GM10248 (cell line): ENCODE measurements around the gene ATP2B1.

Experiments
- CTCF ChIA-PET: fragments of 300-600 bp; sonication (Branson Sonifier 250); formaldehyde crosslinking; extraction: SDS; loops from one replicate; lab custom pipeline; 2021; ENCODE audit warnings: antibody characterized with exemption; lab: Yijun Ruan, JAX
- POLR2A ChIA-PET: fragments of 350-650 bp; sonication (Branson Sonifier 250); formaldehyde crosslinking; extraction: SDS; loops from one replicate; lab custom pipeline; 2020; ENCODE audit warnings: antibody characterized with exemption; lab: Yijun Ruan, JAX
- DNase-seq: peaks from one replicate; pipeline ENCODE4 v3.0.0; 2012; ENCODE audit errors: extremely low spot score
- TF ChIP-seq, protein P1 (sequence below): IDR thresholded peaks from 2 replicates; pipeline ENCODE4 v1.5.1; 2012; ENCODE audit warnings: mild to moderate bottlenecking, low read depth; ENCODE audit errors: extremely low read depth, missing control alignments, control extremely low read depth

Gene ATP2B1

DNA sequence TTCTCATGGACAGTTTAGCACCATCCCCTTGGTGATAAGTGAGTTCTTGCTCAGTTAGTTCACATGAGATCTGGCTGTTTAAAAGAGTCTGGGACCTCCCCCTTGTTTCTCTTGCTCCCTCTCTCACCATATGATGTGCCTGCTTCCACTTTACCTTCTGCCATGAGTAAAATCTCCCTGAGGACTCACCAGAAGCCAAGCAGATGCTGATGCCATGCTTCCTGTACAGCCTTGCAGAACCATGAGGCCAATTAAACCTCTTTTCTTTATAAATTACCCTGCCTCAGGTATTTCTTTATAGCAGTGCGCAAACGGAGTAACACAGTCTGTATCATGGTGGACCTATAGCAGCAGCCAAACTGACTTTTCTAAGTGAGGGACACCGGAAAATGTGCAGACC is 58.8 kb downstream of the ATP2B1 start:
- no peak for DNase-seq
- CTCF ChIA-PET: interaction anchor here (1.0 to 2.0 kb wide), 2 partner anchors 11 to 17 kb away, joined by 3 to 5 read pairs; no protein-coding TSS in a partner anchor
- POLR2A ChIA-PET: no interaction called here
- TF ChIP-seq, protein P1, sequence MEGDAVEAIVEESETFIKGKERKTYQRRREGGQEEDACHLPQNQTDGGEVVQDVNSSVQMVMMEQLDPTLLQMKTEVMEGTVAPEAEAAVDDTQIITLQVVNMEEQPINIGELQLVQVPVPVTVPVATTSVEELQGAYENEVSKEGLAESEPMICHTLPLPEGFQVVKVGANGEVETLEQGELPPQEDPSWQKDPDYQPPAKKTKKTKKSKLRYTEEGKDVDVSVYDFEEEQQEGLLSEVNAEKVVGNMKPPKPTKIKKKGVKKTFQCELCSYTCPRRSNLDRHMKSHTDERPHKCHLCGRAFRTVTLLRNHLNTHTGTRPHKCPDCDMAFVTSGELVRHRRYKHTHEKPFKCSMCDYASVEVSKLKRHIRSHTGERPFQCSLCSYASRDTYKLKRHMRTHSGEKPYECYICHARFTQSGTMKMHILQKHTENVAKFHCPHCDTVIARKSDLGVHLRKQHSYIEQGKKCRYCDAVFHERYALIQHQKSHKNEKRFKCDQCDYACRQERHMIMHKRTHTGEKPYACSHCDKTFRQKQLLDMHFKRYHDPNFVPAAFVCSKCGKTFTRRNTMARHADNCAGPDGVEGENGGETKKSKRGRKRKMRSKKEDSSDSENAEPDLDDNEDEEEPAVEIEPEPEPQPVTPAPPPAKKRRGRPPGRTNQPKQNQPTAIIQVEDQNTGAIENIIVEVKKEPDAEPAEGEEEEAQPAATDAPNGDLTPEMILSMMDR: no peak

DNA sequence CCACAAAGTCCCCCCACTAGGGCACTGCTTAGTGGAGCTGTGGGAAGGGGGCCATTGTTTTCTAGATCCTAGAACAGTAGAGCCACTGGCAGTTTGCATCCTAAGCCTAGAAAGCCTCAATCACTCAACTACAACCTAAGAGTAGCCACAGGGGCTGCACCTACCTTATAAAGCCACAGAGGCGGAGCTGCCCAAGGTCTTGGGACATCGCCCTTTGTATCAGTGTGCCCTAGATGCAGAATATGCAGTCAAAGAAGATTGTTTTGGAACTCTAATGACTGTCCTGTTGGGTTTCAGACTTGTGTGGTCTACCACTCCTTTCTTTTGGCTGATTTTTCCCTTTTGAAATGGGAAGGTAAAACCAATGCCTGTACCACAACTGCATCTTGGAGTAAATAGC is 59.5 kb downstream of the ATP2B1 start:
- no peak for DNase-seq
- CTCF ChIA-PET: interaction anchor here (1.0 to 1.5 kb wide), 2 partner anchors 12 to 16 kb away, joined by 3 to 4 read pairs; no protein-coding TSS in a partner anchor
- TF ChIP-seq, protein P1: no peak
- POLR2A ChIA-PET: no interaction called here

DNA sequence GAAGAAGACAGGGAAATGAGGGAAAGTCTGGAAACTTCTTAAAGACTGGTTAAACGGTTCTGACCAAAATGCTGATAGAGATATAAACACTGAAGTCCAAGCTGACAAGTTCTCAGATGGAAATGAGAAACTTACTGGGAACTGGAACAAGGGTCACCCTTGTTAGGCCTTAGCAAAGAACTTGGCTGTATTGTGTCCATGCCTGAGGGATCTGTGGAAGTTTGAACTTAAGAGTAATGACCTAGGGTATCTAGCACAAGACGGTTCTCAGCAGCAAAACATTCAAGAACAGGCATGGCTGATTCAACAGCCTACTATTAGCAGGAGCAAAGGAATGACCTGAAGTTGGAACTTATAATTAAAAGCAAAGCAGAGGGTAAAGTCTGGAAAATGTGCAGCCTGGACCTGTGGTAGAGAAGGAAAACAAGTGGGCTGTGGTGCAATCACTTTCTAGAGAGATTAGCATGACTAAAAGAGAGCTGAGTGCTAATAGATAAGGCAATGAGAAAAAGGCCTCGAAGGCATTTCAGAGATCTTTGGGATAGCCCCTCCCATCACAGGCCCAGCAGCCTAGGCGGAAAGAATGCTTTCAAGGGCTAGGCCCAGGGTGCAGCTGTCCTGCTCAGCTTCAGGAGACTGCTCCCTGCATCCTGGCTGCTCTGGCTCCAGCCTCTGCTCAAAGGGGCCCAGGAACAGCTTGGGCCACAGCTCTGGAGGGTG is 60.3 kb downstream of the ATP2B1 start:
- DNase-seq: no peak
- POLR2A ChIA-PET: no interaction called here
- CTCF ChIA-PET: interaction anchor here (1.0 to 1.5 kb wide), 2 partner anchors 11 to 15 kb away, joined by 3 to 4 read pairs; no protein-coding TSS in a partner anchor
- TF ChIP-seq, protein P1: no peak

DNA sequence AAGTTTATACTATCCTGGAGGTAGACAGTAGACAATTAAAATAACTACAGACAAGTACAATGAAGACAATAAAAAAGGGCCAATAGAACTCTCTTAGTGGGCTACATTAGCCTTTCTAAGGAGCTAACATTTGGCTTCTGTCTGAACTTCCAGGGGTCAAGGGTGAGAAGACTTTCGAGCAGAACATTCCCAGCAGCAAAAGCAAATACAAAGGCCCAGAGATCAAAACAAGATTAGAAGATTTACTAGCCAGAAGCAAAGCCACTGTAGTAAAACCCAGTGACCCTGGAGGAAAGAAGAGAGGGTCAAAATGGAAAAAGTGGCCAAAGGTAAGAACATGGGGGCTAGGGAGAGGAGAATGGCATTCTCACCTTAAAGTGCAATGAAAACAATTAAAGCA is 63.2 kb downstream of the ATP2B1 start:
- no peak for DNase-seq
- TF ChIP-seq, protein P1: no peak
- ChIA-PET CTCF (no interaction called here), POLR2A (interaction anchor here (0.7 kb wide), 1 partner anchor 10 kb away, joined by 3 read pairs; no protein-coding TSS in a partner anchor)

DNA sequence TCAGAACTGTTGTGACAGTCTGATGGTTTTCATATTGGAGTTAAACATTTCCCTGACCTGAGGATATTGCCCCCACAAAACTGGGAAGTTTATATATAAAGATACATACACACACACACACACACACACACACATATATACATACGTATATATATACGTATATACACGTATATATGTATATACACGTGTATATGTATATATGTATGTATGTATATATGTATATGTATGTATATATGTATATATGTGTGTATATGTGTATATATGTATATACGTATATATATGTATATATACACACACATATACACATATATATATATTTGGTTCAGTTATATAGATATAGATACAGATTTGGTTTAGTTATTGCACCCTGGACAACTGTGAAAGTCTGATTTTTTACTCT is 65.7 kb downstream of the ATP2B1 start:
- TF ChIP-seq, protein P1: no peak
- ChIA-PET POLR2A (no interaction called here), CTCF (interaction anchor here (1.0 kb wide), 1 partner anchor 23 kb away, joined by 3 read pairs; no protein-coding TSS in a partner anchor)
- DNase-seq: no peak

DNA sequence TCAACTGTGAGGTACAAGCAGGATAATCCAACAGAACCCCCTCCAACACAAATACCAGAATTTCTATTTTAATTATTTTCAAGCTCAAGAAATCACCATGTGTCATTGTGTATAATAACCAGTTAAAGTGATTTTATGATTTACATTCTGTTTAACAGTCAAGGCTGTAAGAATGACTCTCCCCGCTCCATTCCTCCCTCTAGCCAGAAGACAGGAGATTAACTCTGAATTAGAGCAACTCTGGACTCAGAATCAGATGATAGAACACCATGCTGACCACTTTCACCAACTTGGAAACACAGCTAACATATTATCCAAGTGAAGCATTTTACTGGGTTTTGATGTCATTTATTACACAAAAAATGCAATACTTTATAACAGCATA is 71.9 kb downstream of the ATP2B1 start:
- TF ChIP-seq, protein P1: no peak
- no peak for DNase-seq
- ChIA-PET CTCF (interaction anchor here (1.1 to 2.7 kb wide), 3 partner anchors 9 to 363 kb away, joined by 3 to 11 read pairs (median 4); no protein-coding TSS in a partner anchor), POLR2A (no interaction called here)
